Transverse colon (tissue), 4 donors: ENCODE results near the gene CTDNEP1. TPM values are rescaled to one million over a fixed set of nuclear protein-coding genes. Genes with fewer than 3 reads are reported as not detected.

Experiments used
- DNase-seq: peaks from one replicate; pipeline ENCODE4 v3.0.0-alpha.2; 2019
- H3K27ac ChIP-seq, 4 donors: fragments of 200-600 bp; sonication (generic); 2 replicates each; pipeline ENCODE4 v1.5.1; 2016 to 2018; ENCODE audit warnings: inconsistent platforms in 4 of 4
- H3K27me3 ChIP-seq: fragments of 200-600 bp; sonication (generic); 2 replicates; pipeline ENCODE4 v1.5.1; 2017; ENCODE audit warnings: inconsistent platforms
- H3K36me3 ChIP-seq, 4 donors: fragments of 200-600 bp; sonication (generic); 2 replicates each; pipeline ENCODE4 v1.5.1; 2017 to 2019; ENCODE audit warnings: inconsistent platforms in 4 of 4
- H3K4me1 ChIP-seq, 4 donors: fragments of 200-600 bp; sonication (generic); 2 replicates each; pipeline ENCODE4 v1.5.1; 2017 to 2020; ENCODE audit warnings: inconsistent platforms in 4 of 4
- H3K4me3 ChIP-seq, 4 donors: fragments of 200-600 bp; sonication (generic); 1 replicate in 1 of 4; 2 replicates in 3 of 4; pipeline versions ENCODE4 v1.5.1 to v1.6.1; 2017 to 2019; ENCODE audit warnings: inconsistent platforms in 4 of 4
- H3K9me3 ChIP-seq, 2 donors: fragments of 200-600 bp; sonication (generic); 2 replicates each; pipeline ENCODE4 v1.5.1; 2017 to 2019; ENCODE audit warnings: inconsistent platforms in 2 of 2
- CTCF ChIP-seq, 5 experiments: fragments of 200-600 bp in 3 of 5; fragments of 450-650 bp in 2 of 5; sonication (generic) in 3 of 5; IDR thresholded peaks; 1 replicate in 2 of 5; 2 replicates in 3 of 5; pipeline ENCODE4 v1.5.1; 2016 to 2017; ENCODE audit warnings: antibody characterized with exemption in 5 of 5, inconsistent platforms in 3 of 5, mild to moderate bottlenecking in 2 of 5, moderate library complexity in 1 of 5
- EP300 ChIP-seq: sonication (generic); formaldehyde crosslinking; IDR thresholded peaks from one replicate; pipeline ENCODE4 v1.6.1; 2017; ENCODE audit warnings: antibody characterized with exemption, low read depth
- POLR2A ChIP-seq: fragments of 450-650 bp; IDR thresholded peaks from one replicate; pipeline ENCODE4 v1.6.1; 2016; ENCODE audit warnings: antibody characterized with exemption, mild to moderate bottlenecking, moderate library complexity
- POLR2AphosphoS5 ChIP-seq, 3 donors: sonication (generic); formaldehyde crosslinking; IDR thresholded peaks; one replicate each; pipeline ENCODE4 v1.6.1; 2016; ENCODE audit warnings: antibody characterized with exemption in 3 of 3
- WGBS, 2 donors: methylation state at CpG; one replicate each; pipeline ENCODE4 v1.1.5; 2018; ENCODE audit warnings: low coverage in 1 of 2; 5-methylcytosine and 5-hydroxymethylcytosine counted together
- in situ Hi-C, 4 donors: fragments of 200-750 bp; cut with MboI; loops; one replicate each; pipeline versions ENCODE4 v1.15.0 to v1.15.1; 2017; ENCODE audit warnings: low sequenced_read_pairs in 3 of 4, low pct_ligation_motif_present in 1 of 4, low pct_unique_long_range_greater_than_20kb in 1 of 4
- intact Hi-C: fragments of 100-400 bp; cut with DNase I; formaldehyde crosslinking; loops from one replicate; pipeline ENCODE4 v1.15.1; 2023; ENCODE audit warnings: low total_unique reads
- small RNA-seq, 4 donors: library from RNA; depleted of rRNA; stranded (forward); fragments of <200 nt; gene quantifications; one replicate each; pipeline ENCODE3, GENCODE V24; 2016
- total RNA-seq, 4 donors: library from RNA; depleted of rRNA; stranded (reverse); fragments of >200 nt; gene quantifications; one replicate each; pipeline ENCODE4 v1.1.0, GENCODE V29; 2016

The CTDNEP1 gene
- total RNA-seq, 4 donors from 2014 or later: 52.3 to 113 (median 60.4) TPM

DNA sequence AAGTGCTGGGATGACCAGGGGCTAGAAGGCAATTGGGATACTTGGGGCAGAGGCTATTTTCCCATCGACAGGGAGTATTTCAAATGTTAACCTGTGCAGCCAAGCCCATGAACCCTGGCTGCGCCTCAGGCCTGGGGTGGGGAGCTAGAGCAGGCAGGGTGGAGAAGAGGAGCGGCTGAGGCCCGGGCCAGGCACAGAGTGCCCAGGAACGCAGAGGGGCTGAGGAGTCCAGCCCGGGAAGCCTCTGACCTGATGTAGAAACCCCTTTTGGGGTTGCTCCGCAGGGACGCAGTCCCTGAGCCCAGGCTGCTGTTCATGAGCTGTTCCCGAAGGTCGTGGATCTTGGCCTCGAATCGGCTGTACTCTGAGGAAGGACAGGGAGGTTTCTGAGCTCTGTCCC is 55.6 kb downstream of the CTDNEP1 start:
- in situ Hi-C loops: no loop called here
- H3K36me3 ChIP-seq: no peaks in the 10 kb centered on the region

More for the DNA sequence above, 55.6 kb downstream of the CTDNEP1 start:
- no peaks in the 10 kb centered on the region for H3K4me1 ChIP-seq
- WGBS, 2 donors: 91 to 100% methylated on average over 1 to 12 of the region's 12 CpGs
- no peaks in the 10 kb centered on the region for H3K9me3 ChIP-seq
- no peak for DNase-seq
- intact Hi-C loops: no loop called here
- H3K27ac ChIP-seq: no peak overlapping the region
- H3K27me3 ChIP-seq: no peaks in the 10 kb centered on the region
- no peak for TF ChIP-seq CTCF (IDR thresholded peaks at IDR 0.05)
- TF ChIP-seq POLR2AphosphoS5 (IDR thresholded peaks at IDR 0.05): no peak
- TF ChIP-seq POLR2A: no peak
- TF ChIP-seq EP300: no peak
- H3K4me3 ChIP-seq: no peak overlapping the region

Small RNAs within 50 kb of the gene (small RNA-seq; reads per million reads assigned to genes)
- 2.9 to 22.5 (median 15.3) reads per million in 4 donors for gene MIR324
- 0 reads per million in 4 donors for gene RF00019

Other genes starting within 250 kb of the CTDNEP1 start
- 100 to 1,000 TPM in 2 of 4 donors, 10 to 100 TPM in 2; 38.8 to 177 (median 118) TPM for gene RNASEK, start 239.1 kb downstream of the CTDNEP1 start, total RNA-seq
- gene BCL6B, start 228.7 kb downstream of the CTDNEP1 start, total RNA-seq: 1 to 10 TPM in 1 of 4 donors, under 1 TPM in 2, not detected in 1; 0.32 to 1.8 (median 0.82) TPM
- gene SLC16A13, start 215.7 kb downstream of the CTDNEP1 start, total RNA-seq: 1 to 10 TPM in 3 of 4 donors, not detected in 1; 2.4 to 8.6 (median 3.5) TPM
- gene SLC16A11, start 207.6 kb downstream of the CTDNEP1 start, total RNA-seq: 1 to 10 TPM in 2 of 4 donors, not detected in 2; 1.2 to 2.2 TPM
- 1 to 10 TPM in 2 of 4 donors, not detected in 2; 6.3 to 7.0 TPM for gene CLEC10A, start 171.5 kb downstream of the CTDNEP1 start, total RNA-seq
- under 1 TPM in 1 of 4 donors, not detected in 3; 0.32 TPM for gene ASGR2, start 136.9 kb downstream of the CTDNEP1 start, total RNA-seq
- under 1 TPM in 2 of 4 donors, not detected in 2; 0.48 to 0.82 TPM for gene ASGR1, start 72.4 kb downstream of the CTDNEP1 start, total RNA-seq
- 10 to 100 TPM in 1 of 4 donors, 1 to 10 TPM in 3; 2.4 to 15.7 (median 6.1) TPM for gene DLG4, start 31.9 kb downstream of the CTDNEP1 start, total RNA-seq
- 1,000 to 10,000 TPM in 3 of 4 donors, 100 to 1,000 TPM in 1; 877 to 3,047 (median 1,981) TPM for gene ACADVL, start 31.8 kb downstream of the CTDNEP1 start, total RNA-seq
- gene DVL2, start 17.2 kb downstream of the CTDNEP1 start, total RNA-seq: 100 to 1,000 TPM in 2 of 4 donors, 10 to 100 TPM in 2; 35.9 to 182 (median 69.2) TPM
- gene PHF23, start 12.3 kb downstream of the CTDNEP1 start, total RNA-seq: 10 to 100 TPM; 20.6 to 33.5 (median 27.8) TPM
- 100 to 1,000 TPM; 209 to 479 (median 394) TPM for gene GABARAP, start 9.3 kb downstream of the CTDNEP1 start, total RNA-seq
- 10 to 100 TPM in 3 of 4 donors, 1 to 10 TPM in 1; 4.9 to 36.2 (median 30.3) TPM for gene ELP5, start 481 bp upstream of the CTDNEP1 start, total RNA-seq
- 1,000 to 10,000 TPM in 1 of 4 donors, 100 to 1,000 TPM in 3; 571 to 1,162 (median 940) TPM for gene CLDN7, start 10.7 kb upstream of the CTDNEP1 start, total RNA-seq
- gene SLC2A4, start 30.0 kb upstream of the CTDNEP1 start, total RNA-seq: 10 to 100 TPM in 3 of 4 donors, 1 to 10 TPM in 1; 9.7 to 35.5 (median 20.3) TPM
- gene YBX2, start 42.9 kb upstream of the CTDNEP1 start, total RNA-seq: 100 to 1,000 TPM in 1 of 4 donors, 10 to 100 TPM in 3; 23.1 to 151 (median 43.4) TPM
- gene EIF5A, start 55.9 kb upstream of the CTDNEP1 start, total RNA-seq: 100 to 1,000 TPM in 3 of 4 donors, 10 to 100 TPM in 1; 91.3 to 188 (median 149) TPM
- 100 to 1,000 TPM in 3 of 4 donors, 10 to 100 TPM in 1; 96.5 to 578 (median 150) TPM for gene GPS2, start 63.6 kb upstream of the CTDNEP1 start, total RNA-seq
- gene NEURL4, start 77.6 kb upstream of the CTDNEP1 start, total RNA-seq: 100 to 1,000 TPM in 1 of 4 donors, 10 to 100 TPM in 3; 27.8 to 109 (median 35.0) TPM
- 10 to 100 TPM in 2 of 4 donors, 1 to 10 TPM in 2; 4.8 to 21.0 (median 10.0) TPM for gene ACAP1, start 84.8 kb upstream of the CTDNEP1 start, total RNA-seq
- 10 to 100 TPM in 1 of 4 donors, 1 to 10 TPM in 3; 1.2 to 10.8 (median 7.8) TPM for gene KCTD11, start 100.4 kb upstream of the CTDNEP1 start, total RNA-seq
- gene TMEM95, start 103.4 kb upstream of the CTDNEP1 start, total RNA-seq: not detected
- gene TNK1, start 129.4 kb upstream of the CTDNEP1 start, total RNA-seq: 100 to 1,000 TPM in 1 of 4 donors, 10 to 100 TPM in 3; 38.9 to 110 (median 53.2) TPM
- gene PLSCR3, start 142.8 kb upstream of the CTDNEP1 start, total RNA-seq: 10 to 100 TPM; 13.2 to 32.4 (median 18.4) TPM
- 100 to 1,000 TPM in 2 of 4 donors, 10 to 100 TPM in 1, 1 to 10 TPM in 1; 10.0 to 129 (median 85.6) TPM for gene TMEM256, start 152.4 kb upstream of the CTDNEP1 start, total RNA-seq
- 10 to 100 TPM in 1 of 4 donors, 1 to 10 TPM in 3; 2.2 to 12.3 (median 3.9) TPM for gene NLGN2, start 156.1 kb upstream of the CTDNEP1 start, total RNA-seq
- not detected for gene SPEM1, start 168.6 kb upstream of the CTDNEP1 start, total RNA-seq
- gene SPEM2, start 173.9 kb upstream of the CTDNEP1 start, total RNA-seq: not detected
- not detected for gene SPEM3, start 177.1 kb upstream of the CTDNEP1 start, total RNA-seq
- 10 to 100 TPM in 3 of 4 donors, 1 to 10 TPM in 1; 8.8 to 26.1 (median 16.3) TPM for gene TMEM102, start 183.7 kb upstream of the CTDNEP1 start, total RNA-seq
- 1 to 10 TPM in 3 of 4 donors, not detected in 1; 1.6 to 2.4 (median 1.9) TPM for gene FGF11, start 187.8 kb upstream of the CTDNEP1 start, total RNA-seq
- 10 to 100 TPM in 1 of 4 donors, 1 to 10 TPM in 2, not detected in 1; 5.8 to 10.3 (median 8.9) TPM for gene CHRNB1, start 193.3 kb upstream of the CTDNEP1 start, total RNA-seq
- 10 to 100 TPM; 18.3 to 48.6 (median 23.2) TPM for gene ZBTB4, start 227.9 kb upstream of the CTDNEP1 start, total RNA-seq
- gene SLC35G6, start 229.7 kb upstream of the CTDNEP1 start, total RNA-seq: not detected
- 100 to 1,000 TPM in 3 of 4 donors, 10 to 100 TPM in 1; 91.3 to 321 (median 127) TPM for gene POLR2A, start 232.6 kb upstream of the CTDNEP1 start, total RNA-seq